ENCODE measurements around the gene HLA-DPB1. TPM values are rescaled to one million over a fixed set of nuclear protein-coding genes. Genes with fewer than 3 reads are reported as not detected.
A peak's percentile ranks its signal among the peaks of the same experiment; 100 is the strongest.
"Not testable (repeated sequence)": the region's sequence is repeated elsewhere in the genome, so short reads cannot be mapped to it uniquely, and the experiment has no call there.

The HLA-DPB1 gene
- total and polyA plus RNA-seq, 12 donors = 18.7 to 264 (median 34.8) TPM

DNA sequence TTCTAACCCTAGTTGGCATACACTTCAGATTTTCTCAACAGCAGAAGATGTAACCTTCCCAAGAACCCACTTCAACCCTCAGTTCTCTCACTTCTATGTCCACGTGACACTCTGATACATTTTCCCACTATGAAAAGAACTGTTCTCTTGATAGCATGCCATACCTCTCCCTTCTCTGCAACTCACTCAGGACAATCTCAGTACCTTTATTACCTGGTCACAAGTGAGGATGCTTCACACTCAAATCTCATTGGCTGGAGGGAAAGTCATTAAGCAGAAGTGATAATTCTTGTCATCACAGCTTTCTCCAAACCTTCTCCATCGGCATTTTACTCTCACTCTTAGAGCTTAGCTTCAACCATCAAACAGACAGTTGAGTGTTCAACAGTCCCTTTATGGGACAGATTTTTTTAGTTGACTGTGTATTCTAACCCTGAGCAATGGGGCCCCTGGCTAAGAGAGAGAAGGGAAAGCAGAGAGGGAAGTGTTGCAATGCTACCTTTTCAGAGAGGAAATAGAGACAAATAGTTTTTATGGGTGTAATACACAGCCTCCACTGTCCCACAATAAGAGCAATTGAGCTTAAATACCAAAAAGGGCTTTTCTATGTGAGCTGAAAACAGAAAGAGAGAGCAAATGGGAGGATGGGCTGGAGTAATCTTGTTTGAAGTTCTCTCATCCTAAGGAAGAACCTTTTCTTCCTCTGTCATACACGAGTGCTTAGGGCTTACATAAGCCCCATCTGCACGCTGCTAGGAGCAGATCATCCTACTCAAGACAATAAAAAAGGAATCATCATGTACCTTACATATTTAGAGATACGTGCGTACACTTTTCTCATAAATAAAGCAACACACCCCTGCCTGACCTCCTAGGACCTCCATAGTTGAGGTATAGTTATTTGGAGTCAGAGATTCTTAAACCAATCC, 18.3 kb upstream of the HLA-DPB1 start:
- TF ChIP-seq, protein P1, sequence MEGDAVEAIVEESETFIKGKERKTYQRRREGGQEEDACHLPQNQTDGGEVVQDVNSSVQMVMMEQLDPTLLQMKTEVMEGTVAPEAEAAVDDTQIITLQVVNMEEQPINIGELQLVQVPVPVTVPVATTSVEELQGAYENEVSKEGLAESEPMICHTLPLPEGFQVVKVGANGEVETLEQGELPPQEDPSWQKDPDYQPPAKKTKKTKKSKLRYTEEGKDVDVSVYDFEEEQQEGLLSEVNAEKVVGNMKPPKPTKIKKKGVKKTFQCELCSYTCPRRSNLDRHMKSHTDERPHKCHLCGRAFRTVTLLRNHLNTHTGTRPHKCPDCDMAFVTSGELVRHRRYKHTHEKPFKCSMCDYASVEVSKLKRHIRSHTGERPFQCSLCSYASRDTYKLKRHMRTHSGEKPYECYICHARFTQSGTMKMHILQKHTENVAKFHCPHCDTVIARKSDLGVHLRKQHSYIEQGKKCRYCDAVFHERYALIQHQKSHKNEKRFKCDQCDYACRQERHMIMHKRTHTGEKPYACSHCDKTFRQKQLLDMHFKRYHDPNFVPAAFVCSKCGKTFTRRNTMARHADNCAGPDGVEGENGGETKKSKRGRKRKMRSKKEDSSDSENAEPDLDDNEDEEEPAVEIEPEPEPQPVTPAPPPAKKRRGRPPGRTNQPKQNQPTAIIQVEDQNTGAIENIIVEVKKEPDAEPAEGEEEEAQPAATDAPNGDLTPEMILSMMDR (IDR thresholded peaks at IDR 0.05) = no peak
- intact Hi-C loops (cut with DNase I) = no loop called here
- Histone ChIP-seq H3K4me1 (peaks cover 0 to 12% (median 0%) of the 10 kb centered on the region in 9 donors), H3K36me3 (no peaks in the 10 kb centered on the region), H3K27ac (peak overlapping the region in 1 of 10 donors; percentile 26), H3K9me3 (no peaks in the 10 kb centered on the region), H3K27me3 (peaks cover 0 to 2% (median 0%) of the 10 kb centered on the region in 7 donors), H3K4me3 (no peak overlapping the region)
- ATAC-seq (no peak), DNase-seq (no peak)
- WGBS, 2 donors = 50 to 62% methylated on average over 6 of the region's 6 CpGs

DNA sequence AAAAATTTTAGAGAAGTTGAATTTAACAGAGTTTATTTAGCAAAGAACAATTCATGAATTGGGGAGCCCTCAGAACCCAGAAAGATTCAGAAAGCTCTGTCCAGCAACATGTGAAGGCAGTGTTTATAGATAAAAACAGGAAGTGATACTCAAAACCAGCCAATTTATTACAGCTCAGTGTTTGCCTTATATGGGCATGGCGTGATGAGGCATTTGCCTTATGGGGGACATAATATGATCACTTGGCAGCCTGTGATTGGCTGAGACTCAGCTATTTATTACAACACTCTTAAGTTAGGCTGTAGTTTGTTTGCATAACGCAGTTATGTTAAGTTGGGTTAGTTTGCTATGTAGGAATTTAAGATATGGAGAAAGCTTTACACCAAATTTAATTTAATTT, 13.8 kb upstream of the HLA-DPB1 start:
- WGBS, 2 donors = 89 to 93% methylated on average over 2 of the region's 2 CpGs
- TF ChIP-seq, protein P1 (IDR thresholded peaks at IDR 0.05) = no peak
- ATAC-seq = no peak
- Histone ChIP-seq H3K9me3 (peaks cover 0 to 5% (median 0%) of the 10 kb centered on the region in 11 donors), H3K27me3 (peaks cover 0 to 2% (median 0%) of the 10 kb centered on the region in 7 donors), H3K4me1 (peaks cover 0 to 10% (median 0%) of the 10 kb centered on the region in 9 donors), H3K4me3 (no peak overlapping the region), H3K36me3 (peaks cover 0 to 26% (median 0%) of the 10 kb centered on the region in 9 donors), H3K27ac (no peak overlapping the region)
- intact Hi-C loops (cut with DNase I) = no loop called here
- no peak for DNase-seq

- ATAC-seq; H3K4me1 ChIP-seq; H3K27ac ChIP-seq; H3K4me3 ChIP-seq; DNase-seq; H3K27me3 ChIP-seq; H3K9me3 ChIP-seq; intact Hi-C loops (cut with DNase I): not testable (repeated sequence)
- H3K36me3 ChIP-seq = peaks cover 0 to 40% (median 0%) of the 10 kb centered on the region in 9 donors
- WGBS, 2 donors = 38 to 75% methylated on average over 2 to 5 of the region's 5 CpGs
Observed at GRCh38 chr6:33063435-33063834, 12.4 kb upstream of the HLA-DPB1 start.

- intact Hi-C loops (cut with DNase I) = no loop called here
- Histone ChIP-seq H3K27me3 (no peaks in the 10 kb centered on the region), H3K4me1 (no peaks in the 10 kb centered on the region), H3K36me3 (peaks cover 0 to 53% (median 11%) of the 10 kb centered on the region in 9 donors), H3K9me3 (peaks cover 0 to 5% (median 0%) of the 10 kb centered on the region in 11 donors), H3K27ac (peak overlapping the region in 1 of 10 donors; percentile 14), H3K4me3 (no peak overlapping the region)
- 0 to 50% methylated on average over 4 of the region's 4 CpGs for WGBS, 2 donors
- DNase-seq (no peak), ATAC-seq (no peak)
- TF ChIP-seq, protein P1 (IDR thresholded peaks at IDR 0.05) = no peak
Observed at GRCh38 chr6:33064723-33065122, 11.1 kb upstream of the HLA-DPB1 start.
